ENCODE measurements around the gene KRT35. TPM values are rescaled to one million over a fixed set of nuclear protein-coding genes. Genes with fewer than 3 reads are reported as not detected.

Gene KRT35
- total RNA-seq, 8 experiments from 2014 or later: 0.09 to 0.24 (median 0.17) TPM; not detected in 4

- no peak for ATAC-seq (replicated peaks in 6 of 8)
- 0 to 73% (median 59%) methylated on average over 1 to 5 of the region's 15 CpGs; no CpG with 5 or more reads in 6 of the 10 experiments for WGBS, 10 experiments
- no peaks in the 10 kb centered on the region for H3K4me1 ChIP-seq (replicated peaks in 1 of 2)
- in situ Hi-C loops (cut with MboI; ENCODE audit: low pct_unique_long_range_greater_than_20kb in 2 of 9, low sequenced_read_pairs in 9 of 9, unreplicated experiment in 9 of 9): no loop called here
- H3K27ac ChIP-seq: no peak overlapping the region
- H3K4me3 ChIP-seq: no peak overlapping the region
Observed at GRCh38 chr17:41462705-41463104, 18.2 kb downstream of the KRT35 start.

GRCh38 chr17:41457676-41458075 is 23.3 kb downstream of the KRT35 start:
- no peak for ATAC-seq (replicated peaks in 6 of 8)
- Histone ChIP-seq H3K27ac (no peak overlapping the region), H3K4me1 (replicated peaks in 1 of 2) (no peaks in the 10 kb centered on the region), H3K4me3 (no peak overlapping the region)
- in situ Hi-C loops (cut with MboI; ENCODE audit: low pct_unique_long_range_greater_than_20kb in 2 of 9, low sequenced_read_pairs in 9 of 9, unreplicated experiment in 9 of 9): no loop called here
- 19 to 90% (median 67%) methylated on average over 1 to 4 of the region's 4 CpGs; no CpG with 5 or more reads in 2 of the 10 experiments for WGBS, 10 experiments

GRCh38 chr17:41456204-41456603 is 24.7 kb downstream of the KRT35 start:
- 83 to 100% (median 90%) methylated on average over 1 to 3 of the region's 3 CpGs; no CpG with 5 or more reads in 5 of the 10 experiments for WGBS, 10 experiments
- no peak overlapping the region for H3K4me3 ChIP-seq
- H3K27ac ChIP-seq: no peak overlapping the region
- ATAC-seq (replicated peaks in 6 of 8): no peak
- H3K4me1 ChIP-seq (replicated peaks in 1 of 2): no peaks in the 10 kb centered on the region
- in situ Hi-C loops (cut with MboI; ENCODE audit: low pct_unique_long_range_greater_than_20kb in 2 of 9, low sequenced_read_pairs in 9 of 9, unreplicated experiment in 9 of 9): no loop called here

- 83 to 100% methylated on average over 1 of the region's 1 CpG; no CpG with 5 or more reads in 8 of the 10 experiments for WGBS, 10 experiments
- Histone ChIP-seq H3K4me3 (no peak overlapping the region), H3K4me1 (replicated peaks in 1 of 2) (no peaks in the 10 kb centered on the region), H3K27ac (no peak overlapping the region)
- no peak for ATAC-seq (replicated peaks in 6 of 8)
- in situ Hi-C loops (cut with MboI; ENCODE audit: low pct_unique_long_range_greater_than_20kb in 2 of 9, low sequenced_read_pairs in 9 of 9, unreplicated experiment in 9 of 9): no loop called here
Observed at GRCh38 chr17:41455236-41455635, 25.7 kb downstream of the KRT35 start.

GRCh38 chr17:41453066-41453465 is 27.9 kb downstream of the KRT35 start:
- WGBS, 10 experiments: 43 to 100% (median 86%) methylated on average over 1 to 3 of the region's 3 CpGs; no CpG with 5 or more reads in 3 of the 10 experiments

GRCh38 chr17:41452281-41452680 is 28.7 kb downstream of the KRT35 start:
- no peak overlapping the region for H3K27ac ChIP-seq
- 0 to 69% (median 4%) methylated on average over 1 to 4 of the region's 4 CpGs; no CpG with 5 or more reads in 2 of the 10 experiments for WGBS, 10 experiments
- no peak overlapping the region for H3K4me3 ChIP-seq
- in situ Hi-C loops (cut with MboI; ENCODE audit: low pct_unique_long_range_greater_than_20kb in 2 of 9, low sequenced_read_pairs in 9 of 9, unreplicated experiment in 9 of 9): no loop called here
- ATAC-seq (replicated peaks in 6 of 8): no peak
- H3K4me1 ChIP-seq (replicated peaks in 1 of 2): no peaks in the 10 kb centered on the region

More at GRCh38 chr17:41453066-41453465, 27.9 kb downstream of the KRT35 start:
- no peak overlapping the region for H3K4me3 ChIP-seq
- ATAC-seq (replicated peaks in 6 of 8): no peak
- H3K27ac ChIP-seq: no peak overlapping the region
- in situ Hi-C loops (cut with MboI; ENCODE audit: low pct_unique_long_range_greater_than_20kb in 2 of 9, low sequenced_read_pairs in 9 of 9, unreplicated experiment in 9 of 9): no loop called here
- no peaks in the 10 kb centered on the region for H3K4me1 ChIP-seq (replicated peaks in 1 of 2)

GRCh38 chr17:41451154-41451728 is 29.7 kb downstream of the KRT35 start:
- WGBS, 10 experiments: 28 to 100% (median 85%) methylated on average over 1 to 2 of the region's 2 CpGs; no CpG with 5 or more reads in 4 of the 10 experiments
- Histone ChIP-seq H3K4me1 (replicated peaks in 1 of 2) (no peaks in the 10 kb centered on the region), H3K27ac (no peak overlapping the region), H3K4me3 (no peak overlapping the region)
- no peak for ATAC-seq (replicated peaks in 6 of 8)
- in situ Hi-C loops (cut with MboI; ENCODE audit: low pct_unique_long_range_greater_than_20kb in 2 of 9, low sequenced_read_pairs in 9 of 9, unreplicated experiment in 9 of 9): no loop called here

GRCh38 chr17:41449008-41449407 is 31.9 kb downstream of the KRT35 start:
- ATAC-seq (replicated peaks in 6 of 8): no peak
- no peaks in the 10 kb centered on the region for H3K4me1 ChIP-seq (replicated peaks in 1 of 2)
- WGBS, 10 experiments: 20 to 100% (median 91%) methylated on average over 1 to 5 of the region's 6 CpGs; no CpG with 5 or more reads in 4 of the 10 experiments
- no peak overlapping the region for H3K4me3 ChIP-seq
- no peak overlapping the region for H3K27ac ChIP-seq
- in situ Hi-C loops (cut with MboI; ENCODE audit: low pct_unique_long_range_greater_than_20kb in 2 of 9, low sequenced_read_pairs in 9 of 9, unreplicated experiment in 9 of 9): no loop called here

GRCh38 chr17:41448506-41448905 is 32.4 kb downstream of the KRT35 start:
- Histone ChIP-seq H3K4me3 (no peak overlapping the region), H3K27ac (no peak overlapping the region), H3K4me1 (replicated peaks in 1 of 2) (peaks cover 0 to under 1% of the 10 kb centered on the region in 2 donors)
- WGBS, 10 experiments: 100% methylated on average over 1 of the region's 2 CpGs; no CpG with 5 or more reads in 8 of the 10 experiments
- in situ Hi-C loops (cut with MboI; ENCODE audit: low pct_unique_long_range_greater_than_20kb in 2 of 9, low sequenced_read_pairs in 9 of 9, unreplicated experiment in 9 of 9): no loop called here
- no peak for ATAC-seq (replicated peaks in 6 of 8)

GRCh38 chr17:41446806-41447205 is 34.1 kb downstream of the KRT35 start:
- ATAC-seq (replicated peaks in 6 of 8): no peak
- Histone ChIP-seq H3K4me3 (no peak overlapping the region), H3K4me1 (replicated peaks in 1 of 2) (peaks cover 10 to 17% of the 10 kb centered on the region in 2 donors), H3K27ac (no peak overlapping the region)
- WGBS, 10 experiments: 0 to 94% (median 60%) methylated on average over 1 to 2 of the region's 2 CpGs; no CpG with 5 or more reads in 2 of the 10 experiments
- in situ Hi-C loops (cut with MboI; ENCODE audit: low pct_unique_long_range_greater_than_20kb in 2 of 9, low sequenced_read_pairs in 9 of 9, unreplicated experiment in 9 of 9): no loop called here

GRCh38 chr17:41444640-41445039 is 36.3 kb downstream of the KRT35 start:
- ATAC-seq (replicated peaks in 6 of 8): no peak
- peaks cover 10 to 17% of the 10 kb centered on the region in 2 donors for H3K4me1 ChIP-seq (replicated peaks in 1 of 2)
- no peak overlapping the region for H3K4me3 ChIP-seq
- 0 to 100% (median 80%) methylated on average over 1 to 3 of the region's 3 CpGs; no CpG with 5 or more reads in 1 of the 10 experiments for WGBS, 10 experiments
- no peak overlapping the region for H3K27ac ChIP-seq
- in situ Hi-C loops (cut with MboI; ENCODE audit: low pct_unique_long_range_greater_than_20kb in 2 of 9, low sequenced_read_pairs in 9 of 9, unreplicated experiment in 9 of 9): no loop called here

- Histone ChIP-seq H3K4me3 (no peak overlapping the region), H3K27ac (no peak overlapping the region), H3K4me1 (replicated peaks in 1 of 2) (peaks cover 10 to 17% of the 10 kb centered on the region in 2 donors)
- 0 to 100% (median 92%) methylated on average over 1 of the region's 1 CpG; no CpG with 5 or more reads in 2 of the 10 experiments for WGBS, 10 experiments
- in situ Hi-C loops (cut with MboI; ENCODE audit: low pct_unique_long_range_greater_than_20kb in 2 of 9, low sequenced_read_pairs in 9 of 9, unreplicated experiment in 9 of 9): no loop called here
- no peak for ATAC-seq (replicated peaks in 6 of 8)
Observed at GRCh38 chr17:41444186-41444585, 36.8 kb downstream of the KRT35 start.

GRCh38 chr17:41442739-41443138 is 38.2 kb downstream of the KRT35 start:
- H3K27ac ChIP-seq: peak overlapping the region in 1 of 2 donors; percentile 80
- peak in 7 of 8 experiments; percentile 68 to 97 (median 89) for ATAC-seq (replicated peaks in 6 of 8)
- H3K4me1 ChIP-seq (replicated peaks in 1 of 2): peaks cover 10 to 17% of the 10 kb centered on the region in 2 donors
- H3K4me3 ChIP-seq: no peak overlapping the region
- 6 to 60% (median 22%) methylated on average over 1 to 3 of the region's 4 CpGs; no CpG with 5 or more reads in 1 of the 10 experiments for WGBS, 10 experiments
- in situ Hi-C loops (cut with MboI; ENCODE audit: low pct_unique_long_range_greater_than_20kb in 2 of 9, low sequenced_read_pairs in 9 of 9, unreplicated experiment in 9 of 9): no loop called here
